AG09319 (cell line): Measurements from ENCODE around the gene SPATS2L.

Experiments
- DNase-seq: peaks from one replicate; pipeline ENCODE4 v3.0.0-alpha.2; 2010; ENCODE audit warnings: low read depth; ENCODE audit errors: extremely low read depth
- CTCF ChIP-seq: IDR thresholded peaks from 2 replicates; pipeline ENCODE4 v1.5.1; 2011; ENCODE audit warnings: low read depth, mild to moderate bottlenecking, inconsistent platforms, low read length, moderate library complexity

SPATS2L gene

GRCh38 chr2:200353120-200353519 is 46.6 kb downstream of the SPATS2L start:
- no peak for TF ChIP-seq CTCF
- peak; percentile 55 for DNase-seq

GRCh38 chr2:200353874-200354273 is 47.4 kb downstream of the SPATS2L start:
- TF ChIP-seq CTCF, result no peak
- DNase-seq, result no peak

- no peak for DNase-seq
Observed at GRCh38 chr2:200354833-200355751, 48.6 kb downstream of the SPATS2L start.

GRCh38 chr2:200356321-200356720 is 49.8 kb downstream of the SPATS2L start:
- TF ChIP-seq CTCF, result no peak
- no peak for DNase-seq

More at GRCh38 chr2:200354833-200355751, 48.6 kb downstream of the SPATS2L start:
- TF ChIP-seq CTCF, result no peak

GRCh38 chr2:200356857-200357384 is 50.4 kb downstream of the SPATS2L start:
- no peak for TF ChIP-seq CTCF
- no peak for DNase-seq

GRCh38 chr2:200357845-200358244 is 51.4 kb downstream of the SPATS2L start:
- DNase-seq, result no peak
- no peak for TF ChIP-seq CTCF

- TF ChIP-seq CTCF, result no peak
- no peak for DNase-seq
Observed at GRCh38 chr2:200359552-200359951, 53.1 kb downstream of the SPATS2L start.
